ENCODE results near the gene ROPN1.
A peak's percentile ranks its signal among the peaks of the same experiment; 100 is the strongest.
"Not testable (repeated sequence)": the region's sequence is repeated elsewhere in the genome, so short reads cannot be mapped to it uniquely, and the experiment has no call there.

The ROPN1 gene

DNA sequence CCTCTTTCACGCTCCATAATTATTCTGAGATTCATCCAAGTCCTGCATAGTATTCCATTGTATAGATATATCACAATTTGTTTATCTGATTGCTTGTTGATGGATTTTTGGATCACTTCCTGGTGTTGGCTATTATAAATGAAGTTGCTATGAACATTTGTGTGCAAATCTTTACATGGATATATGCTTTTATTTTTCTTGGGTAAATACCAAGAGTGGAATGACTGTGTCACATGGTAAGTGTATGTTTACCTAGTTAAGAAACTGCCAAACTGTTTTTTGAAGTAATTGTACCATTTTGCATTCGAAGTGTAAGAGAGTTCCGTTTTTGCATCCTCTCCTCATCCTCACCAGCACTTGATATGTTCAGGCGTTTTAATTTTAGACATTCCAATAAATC is 34.6 kb upstream of the ROPN1 start:
- H3K4me3 ChIP-seq (ENCODE audit: low read length): no peak overlapping the region

DNA sequence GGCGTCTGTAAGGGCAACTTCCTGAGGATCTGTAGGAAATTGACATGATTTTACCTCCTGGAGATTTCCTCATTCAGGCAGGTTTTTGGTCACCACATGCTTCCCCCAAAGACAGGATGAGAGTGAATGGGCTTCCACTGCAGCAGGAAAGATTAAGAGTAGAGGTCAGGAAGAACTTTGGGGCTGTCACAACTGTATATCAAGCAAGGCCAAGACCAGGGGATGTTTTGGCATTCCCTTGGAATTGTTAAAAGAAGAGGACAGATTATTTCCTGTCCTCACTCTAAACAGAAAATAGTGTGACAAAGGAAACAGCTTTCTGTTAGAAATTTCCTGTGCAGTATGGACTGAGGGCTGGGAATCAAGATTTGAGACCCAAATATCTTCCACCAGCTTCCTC is 31.6 kb upstream of the ROPN1 start:
- not testable (repeated sequence) for DNase-seq (ENCODE audit: low read depth); H3K36me3 ChIP-seq (ENCODE audit: control insufficient read depth, insufficient read depth, low read length, severe bottlenecking); H3K4me1 ChIP-seq (ENCODE audit: control insufficient read depth, insufficient read depth, low read length); H3K9ac ChIP-seq (ENCODE audit: low read length); H3K4me3 ChIP-seq (ENCODE audit: low read length)
- Histone ChIP-seq H3K9me3 (ENCODE audit: control insufficient read depth, low read length) (peaks cover 10% of the 10 kb centered on the region), H3K27me3 (replicated peaks; ENCODE audit: control insufficient read depth, insufficient read depth, low read length) (peaks cover 31% of the 10 kb centered on the region)

More for the DNA sequence above, 34.6 kb upstream of the ROPN1 start:
- Histone ChIP-seq H3K9ac (ENCODE audit: low read length) (no peak overlapping the region), H3K27me3 (replicated peaks; ENCODE audit: control insufficient read depth, insufficient read depth, low read length) (peaks cover 24% of the 10 kb centered on the region), H3K4me1 (ENCODE audit: control insufficient read depth, insufficient read depth, low read length) (peaks cover 2% of the 10 kb centered on the region), H3K36me3 (ENCODE audit: control insufficient read depth, insufficient read depth, low read length, severe bottlenecking) (no peaks in the 10 kb centered on the region), H3K9me3 (ENCODE audit: control insufficient read depth, low read length) (no peaks in the 10 kb centered on the region)
- DNase-seq (ENCODE audit: low read depth): no peak

DNA sequence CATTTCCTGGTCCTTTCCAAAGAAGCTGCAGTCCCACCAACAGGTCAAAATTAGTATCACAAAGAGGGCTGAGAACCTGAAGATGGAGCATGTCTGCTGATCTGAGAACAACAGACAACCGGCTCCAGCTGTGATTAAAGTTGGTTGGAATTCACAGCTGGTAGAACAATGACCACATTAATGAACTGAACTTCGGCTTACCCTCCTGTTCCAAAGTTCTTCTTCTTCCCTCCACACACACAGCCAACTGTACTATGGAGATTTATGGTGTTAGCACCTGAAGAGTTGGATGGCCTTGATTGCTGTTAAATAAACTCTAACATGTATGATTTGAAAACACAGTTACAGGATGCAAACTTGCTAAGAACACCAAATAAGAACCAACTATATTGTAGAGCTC is 27.4 kb upstream of the ROPN1 start:
- no peaks in the 10 kb centered on the region for H3K36me3 ChIP-seq (ENCODE audit: control insufficient read depth, insufficient read depth, low read length, severe bottlenecking)
- H3K27me3 ChIP-seq (replicated peaks; ENCODE audit: control insufficient read depth, insufficient read depth, low read length): peaks cover 14% of the 10 kb centered on the region
- H3K9me3 ChIP-seq (ENCODE audit: control insufficient read depth, low read length): peaks cover 10% of the 10 kb centered on the region
- no peaks in the 10 kb centered on the region for H3K4me1 ChIP-seq (ENCODE audit: control insufficient read depth, insufficient read depth, low read length)
- H3K4me3 ChIP-seq (ENCODE audit: low read length): no peak overlapping the region
- no peak overlapping the region for H3K9ac ChIP-seq (ENCODE audit: low read length)
- no peak for DNase-seq (ENCODE audit: low read depth)

DNA sequence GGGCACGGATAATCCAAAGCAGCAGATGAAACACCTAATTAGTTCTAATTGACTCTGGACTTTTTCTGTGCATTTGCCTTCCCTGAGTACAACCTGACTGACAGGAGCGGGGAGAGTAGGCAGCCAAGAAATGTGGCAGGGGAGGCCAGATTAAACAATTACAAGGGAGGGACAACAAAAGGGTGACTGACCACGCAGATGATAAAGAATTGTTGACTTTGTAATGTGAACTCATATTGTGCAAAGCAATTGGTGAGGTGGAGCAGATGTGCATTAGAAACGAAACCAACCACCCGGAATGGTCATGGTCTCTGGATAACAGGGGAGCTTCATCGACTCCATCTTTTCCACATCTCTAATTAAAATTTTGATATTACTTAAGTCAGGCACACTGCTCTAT is 25.6 kb upstream of the ROPN1 start:
- H3K36me3 ChIP-seq (ENCODE audit: control insufficient read depth, insufficient read depth, low read length, severe bottlenecking); DNase-seq (ENCODE audit: low read depth); H3K9ac ChIP-seq (ENCODE audit: low read length); H3K4me3 ChIP-seq (ENCODE audit: low read length); H3K4me1 ChIP-seq (ENCODE audit: control insufficient read depth, insufficient read depth, low read length): not testable (repeated sequence)
- peaks cover 10% of the 10 kb centered on the region for H3K9me3 ChIP-seq (ENCODE audit: control insufficient read depth, low read length)
- peaks cover 11% of the 10 kb centered on the region for H3K27me3 ChIP-seq (replicated peaks; ENCODE audit: control insufficient read depth, insufficient read depth, low read length)

DNA sequence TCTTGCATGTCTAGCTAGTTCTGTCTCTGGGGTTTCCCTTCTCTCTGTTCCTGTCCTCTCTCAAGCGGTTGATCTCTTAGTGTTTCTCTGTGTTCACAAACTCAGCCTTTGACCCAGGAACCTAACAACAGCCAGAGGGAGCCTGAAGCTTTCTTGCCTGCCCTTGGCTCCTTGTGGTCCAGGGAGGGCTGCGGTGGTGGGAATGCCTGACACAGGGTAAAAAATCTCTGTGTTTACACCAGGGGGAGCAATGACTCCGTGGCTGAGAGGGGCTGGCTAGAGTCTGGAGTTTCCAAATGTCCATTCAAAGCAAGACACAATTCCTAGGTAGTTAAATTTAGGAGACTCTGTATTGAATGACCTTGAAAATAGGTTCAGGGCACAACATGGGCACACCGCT is 24.6 kb upstream of the ROPN1 start:
- not testable (repeated sequence) for H3K9ac ChIP-seq (ENCODE audit: low read length); H3K4me3 ChIP-seq (ENCODE audit: low read length); H3K36me3 ChIP-seq (ENCODE audit: control insufficient read depth, insufficient read depth, low read length, severe bottlenecking); H3K4me1 ChIP-seq (ENCODE audit: control insufficient read depth, insufficient read depth, low read length)
- DNase-seq (ENCODE audit: low read depth): peak; percentile 70
- Histone ChIP-seq H3K27me3 (replicated peaks; ENCODE audit: control insufficient read depth, insufficient read depth, low read length) (peaks cover 11% of the 10 kb centered on the region), H3K9me3 (ENCODE audit: control insufficient read depth, low read length) (peaks cover 10% of the 10 kb centered on the region)

GRCh38 chr3:124014366-124014942 is 22.5 kb upstream of the ROPN1 start:
- Histone ChIP-seq H3K4me1 (ENCODE audit: control insufficient read depth, insufficient read depth, low read length) (no peaks in the 10 kb centered on the region), H3K36me3 (ENCODE audit: control insufficient read depth, insufficient read depth, low read length, severe bottlenecking) (no peaks in the 10 kb centered on the region), H3K9me3 (ENCODE audit: control insufficient read depth, low read length) (no peaks in the 10 kb centered on the region), H3K27me3 (replicated peaks; ENCODE audit: control insufficient read depth, insufficient read depth, low read length) (peaks cover 6% of the 10 kb centered on the region), H3K4me3 (ENCODE audit: low read length) (no peak overlapping the region), H3K9ac (ENCODE audit: low read length) (no peak overlapping the region)
- no peak for DNase-seq (ENCODE audit: low read depth)

- H3K9ac ChIP-seq (ENCODE audit: low read length); H3K9me3 ChIP-seq (ENCODE audit: control insufficient read depth, low read length); H3K4me1 ChIP-seq (ENCODE audit: control insufficient read depth, insufficient read depth, low read length); H3K36me3 ChIP-seq (ENCODE audit: control insufficient read depth, insufficient read depth, low read length, severe bottlenecking); H3K4me3 ChIP-seq (ENCODE audit: low read length); DNase-seq (ENCODE audit: low read depth): not testable (repeated sequence)
- H3K27me3 ChIP-seq (replicated peaks; ENCODE audit: control insufficient read depth, insufficient read depth, low read length): peaks cover 18% of the 10 kb centered on the region
Measured at GRCh38 chr3:124008321-124008720, 16.4 kb upstream of the ROPN1 start.

DNA sequence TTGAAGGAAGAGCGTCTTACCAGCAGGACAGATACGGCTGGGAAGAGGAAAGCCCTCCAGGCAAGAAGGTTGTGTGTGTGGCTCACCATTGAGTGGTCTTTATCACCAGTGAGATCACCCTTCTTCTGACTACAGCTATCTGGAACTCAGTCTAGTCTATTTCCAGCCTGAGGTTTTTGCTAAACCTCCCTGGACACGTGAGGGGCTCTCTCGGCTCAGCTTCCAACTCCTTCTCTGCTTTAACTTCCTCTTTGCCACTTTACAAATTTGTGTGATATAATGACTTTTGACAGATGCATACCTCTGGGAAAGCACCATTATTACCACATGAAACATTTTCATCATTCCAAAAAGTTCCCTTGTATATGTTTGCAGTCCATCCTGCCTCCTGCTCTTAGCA is 15.3 kb upstream of the ROPN1 start:
- Histone ChIP-seq H3K9me3 (ENCODE audit: control insufficient read depth, low read length) (no peaks in the 10 kb centered on the region), H3K27me3 (replicated peaks; ENCODE audit: control insufficient read depth, insufficient read depth, low read length) (peaks cover 21% of the 10 kb centered on the region), H3K4me1 (ENCODE audit: control insufficient read depth, insufficient read depth, low read length) (no peaks in the 10 kb centered on the region), H3K9ac (ENCODE audit: low read length) (no peak overlapping the region), H3K36me3 (ENCODE audit: control insufficient read depth, insufficient read depth, low read length, severe bottlenecking) (no peaks in the 10 kb centered on the region), H3K4me3 (ENCODE audit: low read length) (no peak overlapping the region)
- peak; percentile 59 for DNase-seq (ENCODE audit: low read depth)

- H3K9ac ChIP-seq (ENCODE audit: low read length); H3K4me3 ChIP-seq (ENCODE audit: low read length); DNase-seq (ENCODE audit: low read depth); H3K9me3 ChIP-seq (ENCODE audit: control insufficient read depth, low read length); H3K4me1 ChIP-seq (ENCODE audit: control insufficient read depth, insufficient read depth, low read length); H3K36me3 ChIP-seq (ENCODE audit: control insufficient read depth, insufficient read depth, low read length, severe bottlenecking): not testable (repeated sequence)
- H3K27me3 ChIP-seq (replicated peaks; ENCODE audit: control insufficient read depth, insufficient read depth, low read length): peaks cover 46% of the 10 kb centered on the region
Measured at GRCh38 chr3:124002405-124003079, 10.6 kb upstream of the ROPN1 start.

GRCh38 chr3:124001366-124001765 is 9.4 kb upstream of the ROPN1 start:
- H3K36me3 ChIP-seq (ENCODE audit: control insufficient read depth, insufficient read depth, low read length, severe bottlenecking); H3K9ac ChIP-seq (ENCODE audit: low read length); DNase-seq (ENCODE audit: low read depth); H3K4me3 ChIP-seq (ENCODE audit: low read length); H3K9me3 ChIP-seq (ENCODE audit: control insufficient read depth, low read length); H3K4me1 ChIP-seq (ENCODE audit: control insufficient read depth, insufficient read depth, low read length): not testable (repeated sequence)
- peaks cover 41% of the 10 kb centered on the region for H3K27me3 ChIP-seq (replicated peaks; ENCODE audit: control insufficient read depth, insufficient read depth, low read length)

- Histone ChIP-seq H3K9me3 (ENCODE audit: control insufficient read depth, low read length) (peaks cover 13% of the 10 kb centered on the region), H3K4me3 (ENCODE audit: low read length) (no peak overlapping the region), H3K36me3 (ENCODE audit: control insufficient read depth, insufficient read depth, low read length, severe bottlenecking) (no peaks in the 10 kb centered on the region), H3K4me1 (ENCODE audit: control insufficient read depth, insufficient read depth, low read length) (no peaks in the 10 kb centered on the region), H3K9ac (ENCODE audit: low read length) (no peak overlapping the region), H3K27me3 (replicated peaks; ENCODE audit: control insufficient read depth, insufficient read depth, low read length) (peaks cover 48% of the 10 kb centered on the region)
- peak; percentile 14 for DNase-seq (ENCODE audit: low read depth)
Measured at GRCh38 chr3:123997543-123997942, 5.6 kb upstream of the ROPN1 start.

GRCh38 chr3:123993818-123994217 is 1.9 kb upstream of the ROPN1 start:
- H3K36me3 ChIP-seq (ENCODE audit: control insufficient read depth, insufficient read depth, low read length, severe bottlenecking): no peaks in the 10 kb centered on the region
- H3K9me3 ChIP-seq (ENCODE audit: control insufficient read depth, low read length): peaks cover 13% of the 10 kb centered on the region
- H3K4me1 ChIP-seq (ENCODE audit: control insufficient read depth, insufficient read depth, low read length): no peaks in the 10 kb centered on the region
- no peak for DNase-seq (ENCODE audit: low read depth)
- H3K27me3 ChIP-seq (replicated peaks; ENCODE audit: control insufficient read depth, insufficient read depth, low read length): peaks cover 46% of the 10 kb centered on the region
- no peak overlapping the region for H3K9ac ChIP-seq (ENCODE audit: low read length)
- H3K4me3 ChIP-seq (ENCODE audit: low read length): no peak overlapping the region

Data from adipocyte (in vitro differentiated cells).